Left ventricle myocardium inferior (tissue), 1 donor: Measurements from ENCODE around the gene KANK4. TPM values are rescaled to one million over a fixed set of nuclear protein-coding genes. Genes with fewer than 3 reads are reported as not detected.

Experiments used
- DNase-seq: peaks from one replicate; pipeline ENCODE4 v3.0.0-alpha.2; 2020
- H3K27ac ChIP-seq: fragments of 200-600 bp; replicated peaks from 2 replicates; pipeline ENCODE4 v1.8.0; 2021
- H3K27me3 ChIP-seq: fragments of 200-600 bp; 2 replicates; pipeline ENCODE4 v1.8.0; 2021; ENCODE audit warnings: low read depth
- H3K36me3 ChIP-seq: fragments of 200-600 bp; 2 replicates; pipeline ENCODE4 v1.8.0; 2021
- H3K4me1 ChIP-seq: fragments of 200-600 bp; 2 replicates; pipeline ENCODE4 v1.8.0; 2021
- H3K4me3 ChIP-seq: fragments of 200-600 bp; 2 replicates; pipeline ENCODE4 v1.8.0; 2021; ENCODE audit warnings: mild to moderate bottlenecking, moderate library complexity
- H3K9me3 ChIP-seq: fragments of 200-600 bp; replicated peaks from 2 replicates; pipeline ENCODE4 v1.8.0; 2021
- CTCF ChIP-seq: fragments of 200-600 bp; IDR thresholded peaks from 2 replicates; pipeline ENCODE4 v1.8.0; 2021; ENCODE audit warnings: antibody characterized with exemption, mild to moderate bottlenecking, borderline replicate concordance
- intact Hi-C: fragments of 100-400 bp; cut with micrococcal nuclease; formaldehyde crosslinking; loops from one replicate; pipeline ENCODE4 v1.11.0; 2022
- total RNA-seq: library from RNA; stranded (reverse); fragmentation: NEBNext Ultra II Directional; extraction: Animal tissue kit (Norgen Biotek cat#: 25700); gene quantifications from one replicate; pipeline ENCODE4 v1.2.1, GENCODE V29; 2021
- donor health status: DM: no; HTN: yes; CAD: no; lungs with severe emphysema.

KANK4 gene
- total RNA-seq, 1 donor from 2014 or later, result 0.11 TPM

GRCh38 chr1:62229468-62229867, 89.8 kb downstream of the KANK4 start:
- Histone ChIP-seq H3K27ac (no peak overlapping the region), H3K4me1 (no peaks in the 10 kb centered on the region), H3K9me3 (no peaks in the 10 kb centered on the region), H3K4me3 (no peak overlapping the region), H3K27me3 (peaks cover 19% of the 10 kb centered on the region), H3K36me3 (no peaks in the 10 kb centered on the region)
- intact Hi-C loops, result no loop called here
- no peak for TF ChIP-seq CTCF
- no peak for DNase-seq

- Histone ChIP-seq H3K36me3 (no peaks in the 10 kb centered on the region), H3K9me3 (no peaks in the 10 kb centered on the region)
- no peak for DNase-seq
These were observed 90.4 kb downstream of the KANK4 start for GRCh38 chr1:62228883-62229187.

GRCh38 chr1:62228136-62228882, 90.9 kb downstream of the KANK4 start:
- no peak overlapping the region for H3K27ac ChIP-seq
- H3K27me3 ChIP-seq, result peaks cover 19% of the 10 kb centered on the region
- intact Hi-C loops, result no loop called here
- H3K36me3 ChIP-seq, result no peaks in the 10 kb centered on the region
- no peak for TF ChIP-seq CTCF
- no peak for DNase-seq
- H3K9me3 ChIP-seq, result no peaks in the 10 kb centered on the region
- H3K4me3 ChIP-seq, result no peak overlapping the region
- H3K4me1 ChIP-seq, result no peaks in the 10 kb centered on the region

More at GRCh38 chr1:62228883-62229187, 90.4 kb downstream of the KANK4 start:
- Histone ChIP-seq H3K27ac (no peak overlapping the region), H3K4me1 (no peaks in the 10 kb centered on the region), H3K27me3 (peaks cover 19% of the 10 kb centered on the region), H3K4me3 (no peak overlapping the region)
- intact Hi-C loops, result no loop called here
- no peak for TF ChIP-seq CTCF

GRCh38 chr1:62227496-62227895, 91.7 kb downstream of the KANK4 start:
- intact Hi-C loops, result no loop called here
- TF ChIP-seq CTCF, result no peak
- Histone ChIP-seq H3K27me3 (peaks cover 19% of the 10 kb centered on the region), H3K4me3 (no peak overlapping the region), H3K4me1 (no peaks in the 10 kb centered on the region), H3K36me3 (no peaks in the 10 kb centered on the region), H3K9me3 (no peaks in the 10 kb centered on the region), H3K27ac (no peak overlapping the region)
- no peak for DNase-seq

GRCh38 chr1:62224182-62224581, 95.1 kb downstream of the KANK4 start:
- Histone ChIP-seq H3K27ac (no peak overlapping the region), H3K4me1 (no peaks in the 10 kb centered on the region), H3K9me3 (no peaks in the 10 kb centered on the region), H3K36me3 (no peaks in the 10 kb centered on the region), H3K27me3 (no peaks in the 10 kb centered on the region), H3K4me3 (no peak overlapping the region)
- no peak for DNase-seq
- TF ChIP-seq CTCF, result no peak
- intact Hi-C loops, result no loop called here

- no peak for DNase-seq
- no peaks in the 10 kb centered on the region for H3K36me3 ChIP-seq
- H3K27ac ChIP-seq, result no peak overlapping the region
- H3K4me1 ChIP-seq, result no peaks in the 10 kb centered on the region
- intact Hi-C loops, result no loop called here
- no peaks in the 10 kb centered on the region for H3K27me3 ChIP-seq
- no peak overlapping the region for H3K4me3 ChIP-seq
- no peaks in the 10 kb centered on the region for H3K9me3 ChIP-seq
- TF ChIP-seq CTCF, result no peak
These were observed 96.9 kb downstream of the KANK4 start for GRCh38 chr1:62222321-62222720.
